Neural cell (in vitro differentiated cells): Measurements from ENCODE around the gene FBXO22.

Experiments
- POLR2AphosphoS5 ChIP-seq: IDR thresholded peaks from 2 replicates; pipeline ENCODE4 v1.6.1; 2012
- TAF1 ChIP-seq: IDR thresholded peaks from 2 replicates; pipeline ENCODE4 v1.6.1; 2012; ENCODE audit warnings: low read depth
- TF ChIP-seq, protein P1 (sequence below): fragments of 450-650 bp; IDR thresholded peaks from 2 replicates; pipeline ENCODE4 v1.5.1; 2014; ENCODE audit warnings: antibody characterized with exemption, mild to moderate bottlenecking, moderate library complexity; ENCODE audit not compliant: poor library complexity, severe bottlenecking
- TF ChIP-seq, protein P2 (sequence below): IDR thresholded peaks from 2 replicates; pipeline ENCODE4 v1.6.1; 2012; ENCODE audit warnings: borderline replicate concordance

DNA sequence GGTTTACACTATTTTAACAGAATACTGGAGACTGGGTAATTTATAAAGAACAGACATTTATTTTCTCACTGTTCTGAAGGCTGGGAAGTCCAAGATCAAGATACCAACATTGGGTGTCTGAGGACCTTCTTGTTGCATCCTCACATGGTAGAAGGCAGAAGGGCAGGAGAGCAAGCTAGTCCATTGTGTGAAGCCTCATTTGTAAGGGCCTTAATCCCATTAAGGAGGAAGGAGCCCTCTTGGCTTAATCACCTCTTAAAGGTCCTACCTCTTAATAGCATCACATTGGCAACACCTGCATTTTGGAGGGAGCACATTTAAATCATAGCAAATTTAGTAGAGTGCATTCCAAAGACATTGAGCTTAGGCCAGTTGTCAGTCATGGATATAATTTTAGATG is 34.2 kb upstream of the FBXO22 start:
- TF ChIP-seq, protein P1, sequence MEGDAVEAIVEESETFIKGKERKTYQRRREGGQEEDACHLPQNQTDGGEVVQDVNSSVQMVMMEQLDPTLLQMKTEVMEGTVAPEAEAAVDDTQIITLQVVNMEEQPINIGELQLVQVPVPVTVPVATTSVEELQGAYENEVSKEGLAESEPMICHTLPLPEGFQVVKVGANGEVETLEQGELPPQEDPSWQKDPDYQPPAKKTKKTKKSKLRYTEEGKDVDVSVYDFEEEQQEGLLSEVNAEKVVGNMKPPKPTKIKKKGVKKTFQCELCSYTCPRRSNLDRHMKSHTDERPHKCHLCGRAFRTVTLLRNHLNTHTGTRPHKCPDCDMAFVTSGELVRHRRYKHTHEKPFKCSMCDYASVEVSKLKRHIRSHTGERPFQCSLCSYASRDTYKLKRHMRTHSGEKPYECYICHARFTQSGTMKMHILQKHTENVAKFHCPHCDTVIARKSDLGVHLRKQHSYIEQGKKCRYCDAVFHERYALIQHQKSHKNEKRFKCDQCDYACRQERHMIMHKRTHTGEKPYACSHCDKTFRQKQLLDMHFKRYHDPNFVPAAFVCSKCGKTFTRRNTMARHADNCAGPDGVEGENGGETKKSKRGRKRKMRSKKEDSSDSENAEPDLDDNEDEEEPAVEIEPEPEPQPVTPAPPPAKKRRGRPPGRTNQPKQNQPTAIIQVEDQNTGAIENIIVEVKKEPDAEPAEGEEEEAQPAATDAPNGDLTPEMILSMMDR, result no peak
- TF ChIP-seq, protein P2, sequence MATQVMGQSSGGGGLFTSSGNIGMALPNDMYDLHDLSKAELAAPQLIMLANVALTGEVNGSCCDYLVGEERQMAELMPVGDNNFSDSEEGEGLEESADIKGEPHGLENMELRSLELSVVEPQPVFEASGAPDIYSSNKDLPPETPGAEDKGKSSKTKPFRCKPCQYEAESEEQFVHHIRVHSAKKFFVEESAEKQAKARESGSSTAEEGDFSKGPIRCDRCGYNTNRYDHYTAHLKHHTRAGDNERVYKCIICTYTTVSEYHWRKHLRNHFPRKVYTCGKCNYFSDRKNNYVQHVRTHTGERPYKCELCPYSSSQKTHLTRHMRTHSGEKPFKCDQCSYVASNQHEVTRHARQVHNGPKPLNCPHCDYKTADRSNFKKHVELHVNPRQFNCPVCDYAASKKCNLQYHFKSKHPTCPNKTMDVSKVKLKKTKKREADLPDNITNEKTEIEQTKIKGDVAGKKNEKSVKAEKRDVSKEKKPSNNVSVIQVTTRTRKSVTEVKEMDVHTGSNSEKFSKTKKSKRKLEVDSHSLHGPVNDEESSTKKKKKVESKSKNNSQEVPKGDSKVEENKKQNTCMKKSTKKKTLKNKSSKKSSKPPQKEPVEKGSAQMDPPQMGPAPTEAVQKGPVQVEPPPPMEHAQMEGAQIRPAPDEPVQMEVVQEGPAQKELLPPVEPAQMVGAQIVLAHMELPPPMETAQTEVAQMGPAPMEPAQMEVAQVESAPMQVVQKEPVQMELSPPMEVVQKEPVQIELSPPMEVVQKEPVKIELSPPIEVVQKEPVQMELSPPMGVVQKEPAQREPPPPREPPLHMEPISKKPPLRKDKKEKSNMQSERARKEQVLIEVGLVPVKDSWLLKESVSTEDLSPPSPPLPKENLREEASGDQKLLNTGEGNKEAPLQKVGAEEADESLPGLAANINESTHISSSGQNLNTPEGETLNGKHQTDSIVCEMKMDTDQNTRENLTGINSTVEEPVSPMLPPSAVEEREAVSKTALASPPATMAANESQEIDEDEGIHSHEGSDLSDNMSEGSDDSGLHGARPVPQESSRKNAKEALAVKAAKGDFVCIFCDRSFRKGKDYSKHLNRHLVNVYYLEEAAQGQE, result no peak
- no peak for TF ChIP-seq TAF1
- no peak for TF ChIP-seq POLR2AphosphoS5
